ENCODE data around the gene LMNA.

DNA sequence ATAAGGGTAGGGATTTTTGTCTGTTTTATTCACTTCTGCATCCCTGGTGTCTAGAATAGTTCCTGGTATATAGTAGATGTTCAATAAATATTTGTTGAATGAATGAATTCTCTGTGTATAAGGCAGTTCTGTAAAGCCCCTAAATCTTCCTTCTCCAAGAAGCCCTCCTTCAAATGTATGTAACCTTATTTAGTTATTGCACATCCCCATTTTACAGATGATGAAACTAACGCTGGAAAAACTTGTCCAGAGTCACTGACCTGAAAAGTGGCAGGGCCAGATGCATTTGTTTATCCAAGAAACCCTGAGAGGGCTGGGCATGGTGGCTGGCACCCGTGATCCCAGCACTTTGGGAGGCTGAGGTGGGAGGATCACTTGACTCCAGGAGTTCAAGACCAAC, 4.3 kb upstream of the LMNA start:
- TF ChIP-seq POLR2A (IDR thresholded peaks at IDR 0.05): no peak
- TF ChIP-seq, protein P1, sequence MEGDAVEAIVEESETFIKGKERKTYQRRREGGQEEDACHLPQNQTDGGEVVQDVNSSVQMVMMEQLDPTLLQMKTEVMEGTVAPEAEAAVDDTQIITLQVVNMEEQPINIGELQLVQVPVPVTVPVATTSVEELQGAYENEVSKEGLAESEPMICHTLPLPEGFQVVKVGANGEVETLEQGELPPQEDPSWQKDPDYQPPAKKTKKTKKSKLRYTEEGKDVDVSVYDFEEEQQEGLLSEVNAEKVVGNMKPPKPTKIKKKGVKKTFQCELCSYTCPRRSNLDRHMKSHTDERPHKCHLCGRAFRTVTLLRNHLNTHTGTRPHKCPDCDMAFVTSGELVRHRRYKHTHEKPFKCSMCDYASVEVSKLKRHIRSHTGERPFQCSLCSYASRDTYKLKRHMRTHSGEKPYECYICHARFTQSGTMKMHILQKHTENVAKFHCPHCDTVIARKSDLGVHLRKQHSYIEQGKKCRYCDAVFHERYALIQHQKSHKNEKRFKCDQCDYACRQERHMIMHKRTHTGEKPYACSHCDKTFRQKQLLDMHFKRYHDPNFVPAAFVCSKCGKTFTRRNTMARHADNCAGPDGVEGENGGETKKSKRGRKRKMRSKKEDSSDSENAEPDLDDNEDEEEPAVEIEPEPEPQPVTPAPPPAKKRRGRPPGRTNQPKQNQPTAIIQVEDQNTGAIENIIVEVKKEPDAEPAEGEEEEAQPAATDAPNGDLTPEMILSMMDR (IDR thresholded peaks at IDR 0.05): no peak
